Calu3 (cell line): ENCODE data around the gene AAMP. TPM values are rescaled to one million over a fixed set of nuclear protein-coding genes. Genes with fewer than 3 reads are reported as not detected.

ENCODE experiments used
- BruUV-seq: library from RNA; stranded (reverse); fragments of 400-500 nt; replicated peaks from 2 replicates; lab custom pipeline; 2021; lab: Mats Ljungman, UMichigan
- CTCF ChIA-PET: fragments of 300-600 bp; sonication (Branson Sonifier 250); formaldehyde crosslinking; loops from one replicate; lab custom pipeline; 2022; ENCODE audit warnings: antibody characterized with exemption; lab: Charles Lee
- DNase-seq: peaks from one replicate; pipeline ENCODE4 v3.0.0; 2022
- H3K27ac Mint-ChIP-seq: one replicate; pipeline ENCODE4 v1.8.0; 2022; ENCODE audit warnings: mixed read lengths; ENCODE audit not compliant: unreplicated experiment
- H3K27me3 Mint-ChIP-seq: one replicate; pipeline ENCODE4 v1.8.0; 2022; ENCODE audit warnings: mixed read lengths; ENCODE audit not compliant: unreplicated experiment
- H3K36me3 Mint-ChIP-seq: one replicate; pipeline ENCODE4 v1.8.0; 2022; ENCODE audit warnings: mild to moderate bottlenecking, moderate library complexity, mixed read lengths; ENCODE audit not compliant: insufficient read depth, unreplicated experiment
- H3K4me1 Mint-ChIP-seq: one replicate; pipeline ENCODE4 v1.8.0; 2022; ENCODE audit warnings: mild to moderate bottlenecking, low read depth, mixed read lengths; ENCODE audit not compliant: unreplicated experiment
- H3K4me3 Mint-ChIP-seq: one replicate; pipeline ENCODE4 v1.8.0; 2022; ENCODE audit warnings: mild to moderate bottlenecking, low read depth, moderate library complexity, mixed read lengths; ENCODE audit not compliant: unreplicated experiment
- H3K9me3 Mint-ChIP-seq: one replicate; pipeline ENCODE4 v1.8.0; 2022; ENCODE audit warnings: low read depth, mixed read lengths; ENCODE audit not compliant: unreplicated experiment
- CTCF ChIP-seq: fragments of 200-600 bp; IDR thresholded peaks from one replicate; pipeline ENCODE4 v1.8.0; 2022; ENCODE audit warnings: antibody characterized with exemption; ENCODE audit not compliant: unreplicated experiment
- intact Hi-C: fragments of 100-400 bp; cut with micrococcal nuclease; formaldehyde crosslinking; loops from one replicate; pipeline ENCODE4 v1.10.0; 2022; ENCODE audit not compliant: unreplicated experiment
- total RNA-seq: library from RNA; stranded (reverse); gene quantifications from 2 replicates; pipeline ENCODE4 v1.2.3, GENCODE V29; 2022

The AAMP gene
- total RNA-seq, 1 experiment from 2014 or later: 102 TPM

GRCh38 chr2:218282173-218282991 lies 12.4 kb upstream of the AAMP start:
- DNase-seq: peak; percentile 93
- CTCF ChIA-PET: interaction anchor here (1.1 to 2.2 kb wide), 5 partner anchors 9 to 74 kb away, joined by 3 to 11 read pairs (median 5); partner anchors contain the start of genes AAMP, CATIP, PNKD and TMBIM1
- TF ChIP-seq CTCF: no peak

DNA sequence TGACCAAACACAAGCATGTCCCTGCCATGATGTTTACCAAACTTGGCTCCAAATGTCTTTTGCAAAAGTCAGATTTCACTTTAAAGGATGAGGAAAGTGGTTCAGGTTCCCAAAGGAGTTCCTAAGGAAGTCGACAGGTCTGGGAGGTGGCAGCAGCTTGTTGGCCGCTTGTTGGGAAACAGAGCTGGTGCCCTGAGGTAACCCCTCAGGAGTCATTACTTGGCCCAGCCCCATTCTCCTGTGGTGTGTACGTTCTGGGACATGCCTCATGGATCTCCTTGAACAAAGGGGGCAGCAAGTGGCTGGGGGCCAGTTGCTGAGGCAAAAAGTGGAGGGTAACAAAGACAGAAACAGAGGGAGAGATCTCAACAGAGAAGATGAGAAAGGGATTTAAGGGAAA lies 11.5 kb upstream of the AAMP start:
- Mint-ChIP-seq H3K4me1 (peaks cover 50% of the 10 kb centered on the region), H3K9me3 (no peaks in the 10 kb centered on the region), H3K27me3 (no peaks in the 10 kb centered on the region), H3K4me3 (peak overlapping the region; percentile 60), H3K27ac (peak overlapping the region; percentile 96), H3K36me3 (peaks cover 95% of the 10 kb centered on the region)
- no peak for DNase-seq
- intact Hi-C loops: no loop called here
- CTCF ChIA-PET: interaction anchor here (1.7 to 2.2 kb wide), 2 partner anchors 8 to 11 kb away, joined by 5 to 11 read pairs; partner anchors contain the start of genes AAMP and PNKD
- no TSS peak for BruUV-seq
- no peak for TF ChIP-seq CTCF

More at GRCh38 chr2:218282173-218282991, 12.4 kb upstream of the AAMP start:
- peak overlapping the region; percentile 60 for H3K4me3 Mint-ChIP-seq
- H3K27me3 Mint-ChIP-seq: no peaks in the 10 kb centered on the region
- BruUV-seq: no TSS peak
- H3K4me1 Mint-ChIP-seq: peaks cover 59% of the 10 kb centered on the region
- H3K36me3 Mint-ChIP-seq: peaks cover 95% of the 10 kb centered on the region
- H3K9me3 Mint-ChIP-seq: no peaks in the 10 kb centered on the region
- peak overlapping the region; percentile 96 for H3K27ac Mint-ChIP-seq
- intact Hi-C loops: no loop called here

- no peak overlapping the region for H3K4me3 Mint-ChIP-seq
Observed at GRCh38 chr2:218280260-218280870, 10.4 kb upstream of the AAMP start.

More at GRCh38 chr2:218280260-218280870, 10.4 kb upstream of the AAMP start:
- H3K9me3 Mint-ChIP-seq: no peaks in the 10 kb centered on the region
- intact Hi-C loops: no loop called here
- CTCF ChIA-PET: no interaction called here
- H3K4me1 Mint-ChIP-seq: peaks cover 39% of the 10 kb centered on the region
- TF ChIP-seq CTCF: no peak
- peaks cover 90% of the 10 kb centered on the region for H3K36me3 Mint-ChIP-seq
- BruUV-seq: no TSS peak
- no peak overlapping the region for H3K27ac Mint-ChIP-seq
- H3K27me3 Mint-ChIP-seq: no peaks in the 10 kb centered on the region
- no peak for DNase-seq
